H9 (cell line): ENCODE data around the gene UEVLD. TPM values are rescaled to one million over a fixed set of nuclear protein-coding genes. Genes with fewer than 3 reads are reported as not detected.

ENCODE experiments used
- DNase-seq: peaks from one replicate; pipeline ENCODE4 v3.0.0-alpha.2; 2017
- H2AFZ ChIP-seq: one replicate; pipeline ENCODE4 v1.6.1; 2013; ENCODE audit warnings: mild to moderate bottlenecking, low read length, control low read depth, moderate library complexity
- H2AK5ac ChIP-seq: 2 replicates; pipeline ENCODE4 v1.6.1; 2013; ENCODE audit warnings: low read length, control low read depth, mixed read lengths; ENCODE audit not compliant: insufficient read length
- H2BK120ac ChIP-seq: one replicate; pipeline ENCODE4 v1.6.1; 2013; ENCODE audit warnings: low read depth, mild to moderate bottlenecking, low read length, control low read depth, inconsistent platforms; ENCODE audit not compliant: poor library complexity, severe bottlenecking
- H2BK12ac ChIP-seq: 2 replicates; pipeline ENCODE4 v1.6.1; 2013; ENCODE audit warnings: low read length, control low read depth, mixed read lengths, low read depth; ENCODE audit not compliant: insufficient read length
- H2BK15ac ChIP-seq: 2 replicates; pipeline ENCODE4 v1.6.1; 2013; ENCODE audit warnings: low read depth, low read length, control low read depth
- H2BK20ac ChIP-seq: one replicate; pipeline ENCODE4 v1.6.1; 2013; ENCODE audit warnings: low read depth, mild to moderate bottlenecking, low read length, control low read depth, inconsistent platforms; ENCODE audit not compliant: poor library complexity, severe bottlenecking
- H2BK5ac ChIP-seq: 2 replicates; pipeline ENCODE4 v1.6.1; 2013; ENCODE audit warnings: low read length, control low read depth, mixed read lengths; ENCODE audit not compliant: insufficient read length
- H3K14ac ChIP-seq: 2 replicates; pipeline ENCODE4 v1.6.1; 2013; ENCODE audit warnings: low read length, control low read depth; ENCODE audit not compliant: insufficient read depth
- H3K18ac ChIP-seq: 2 replicates; pipeline ENCODE4 v1.6.1; 2013; ENCODE audit warnings: low read depth, mild to moderate bottlenecking, mixed read lengths, low read length, control low read depth; ENCODE audit not compliant: insufficient read length
- H3K23ac ChIP-seq: 2 replicates; pipeline ENCODE4 v1.6.1; 2013; ENCODE audit warnings: low read length, control low read depth, mixed read lengths, low read depth; ENCODE audit not compliant: insufficient read length
- H3K23me2 ChIP-seq: 2 replicates; pipeline ENCODE4 v1.6.1; 2013; ENCODE audit warnings: low read depth, mild to moderate bottlenecking, mixed read lengths, low read length, control low read depth; ENCODE audit not compliant: insufficient read length, poor library complexity, severe bottlenecking
- H3K27ac ChIP-seq: 2 replicates; pipeline ENCODE4 v1.5.1; 2013; ENCODE audit warnings: low read length, control low read depth, mixed read lengths, low read depth; ENCODE audit not compliant: insufficient read length
- H3K27me3 ChIP-seq: 2 replicates; pipeline ENCODE4 v1.6.1; 2013; ENCODE audit warnings: low read length, control low read depth, inconsistent platforms; ENCODE audit not compliant: insufficient read depth
- H3K4ac ChIP-seq: 2 replicates; pipeline ENCODE4 v1.6.1; 2013; ENCODE audit warnings: low read depth, mild to moderate bottlenecking, control low read depth, inconsistent platforms, low read length, moderate library complexity
- H3K4me1 ChIP-seq: 2 replicates; pipeline ENCODE4 v1.6.1; 2013; ENCODE audit warnings: low read length, control low read depth, inconsistent platforms; ENCODE audit not compliant: insufficient read depth
- H3K4me2 ChIP-seq: 2 replicates; pipeline ENCODE4 v1.6.1; 2013; ENCODE audit warnings: low read length, control low read depth, mixed read lengths; ENCODE audit not compliant: insufficient read length, insufficient read depth
- H3K56ac ChIP-seq: 2 replicates; pipeline ENCODE4 v1.6.1; 2013; ENCODE audit warnings: low read depth, mild to moderate bottlenecking, mixed read lengths, low read length, control low read depth; ENCODE audit not compliant: insufficient read length
- H3K79me1 ChIP-seq: 2 replicates; pipeline ENCODE4 v1.6.1; 2013; ENCODE audit warnings: low read depth, mild to moderate bottlenecking, moderate library complexity, low read length, control low read depth, inconsistent platforms; ENCODE audit not compliant: insufficient read depth, poor library complexity, severe bottlenecking
- H3K79me2 ChIP-seq: 2 replicates; pipeline ENCODE4 v1.6.1; 2013; ENCODE audit warnings: low read length, control low read depth, inconsistent platforms; ENCODE audit not compliant: insufficient read depth
- H3K9ac ChIP-seq: 2 replicates; pipeline ENCODE4 v1.6.1; 2013; ENCODE audit warnings: low read length, control low read depth, mixed read lengths; ENCODE audit not compliant: insufficient read length; ENCODE audit errors: extremely low read depth
- H3K9me3 ChIP-seq: one replicate; pipeline ENCODE4 v1.6.1; 2013; ENCODE audit warnings: low read depth, low read length, inconsistent platforms; ENCODE audit not compliant: control insufficient read depth
- H3T11ph ChIP-seq: one replicate; pipeline ENCODE4 v1.6.1; 2013; ENCODE audit warnings: mild to moderate bottlenecking, low read length, control low read depth, inconsistent platforms
- H4K20me1 ChIP-seq: one replicate; pipeline ENCODE4 v1.6.1; 2013; ENCODE audit not compliant: control insufficient read depth, insufficient read length, insufficient read depth
- H4K5ac ChIP-seq: 2 replicates; pipeline ENCODE4 v1.6.1; 2013; ENCODE audit warnings: low read depth, mild to moderate bottlenecking, mixed read lengths, low read length, control low read depth; ENCODE audit not compliant: insufficient read length
- H4K8ac ChIP-seq: replicated peaks from 2 replicates; pipeline ENCODE4 v1.6.1; 2013; ENCODE audit warnings: low read length, control low read depth, mixed read lengths, low read depth; ENCODE audit not compliant: insufficient read length
- H4K91ac ChIP-seq: 2 replicates; pipeline ENCODE4 v1.6.1; 2013; ENCODE audit warnings: low read depth, mild to moderate bottlenecking, moderate library complexity, mixed read lengths, low read length, control low read depth; ENCODE audit not compliant: insufficient read length
- H3K27ac Mint-ChIP-seq, 3 experiments: 2 replicates in 2 of 3; 3 replicates in 1 of 3; pipeline ENCODE4 v1.8.0; 2020 to 2021; ENCODE audit warnings: mixed read lengths in 3 of 3, mild to moderate bottlenecking in 1 of 3, moderate library complexity in 1 of 3
- H3K27me3 Mint-ChIP-seq: 2 replicates; pipeline ENCODE4 v1.8.0; 2021; ENCODE audit warnings: low read depth, mild to moderate bottlenecking, moderate library complexity, mixed read lengths
- H3K36me3 Mint-ChIP-seq, 3 experiments: 2 replicates in 2 of 3; 3 replicates in 1 of 3; pipeline ENCODE4 v1.8.0; 2020 to 2021; ENCODE audit warnings: low read depth in 3 of 3, mixed read lengths in 3 of 3; ENCODE audit not compliant: insufficient read depth in 1 of 3
- H3K4me1 Mint-ChIP-seq, 2 experiments: 2 replicates each; pipeline ENCODE4 v1.8.0; 2020; ENCODE audit warnings: mixed read lengths in 2 of 2
- H3K4me3 Mint-ChIP-seq, 2 experiments: 2 replicates in 1 of 2; 3 replicates in 1 of 2; pipeline ENCODE4 v1.8.0; 2020 to 2021; ENCODE audit warnings: mild to moderate bottlenecking in 2 of 2, mixed read lengths in 2 of 2, moderate library complexity in 1 of 2
- H3K9me3 Mint-ChIP-seq, 2 experiments: 2 replicates in 1 of 2; 3 replicates in 1 of 2; pipeline ENCODE4 v1.8.0; 2020; ENCODE audit warnings: mild to moderate bottlenecking in 2 of 2, mixed read lengths in 2 of 2, moderate library complexity in 1 of 2
- WGBS: extraction: QIAGEN DNeasy Blood & Tissue Kit; methylation state at CpG from one replicate; pipeline ENCODE4 v1.1.7; 2013; ENCODE audit warnings: missing lambda C conversion rate, low lambda C conversion rate, mixed read lengths; ENCODE audit not compliant: insufficient read length; ENCODE audit errors: extremely low coverage; 5-methylcytosine and 5-hydroxymethylcytosine counted together
- total RNA-seq: library from RNA; stranded (reverse); gene quantifications from 2 replicates; pipeline ENCODE4 v1.2.1, GENCODE V29; 2021
- TF ChIP-seq, protein P1 (sequence below): fragments of 200-600 bp; sonication (generic); conservative IDR thresholded peaks from 3 replicates; pipeline ENCODE4 v1.8.0; 2021; ENCODE audit warnings: antibody characterized with exemption, mild to moderate bottlenecking

Gene UEVLD
- total RNA-seq, 1 experiment from 2014 or later: 7.9 TPM

DNA sequence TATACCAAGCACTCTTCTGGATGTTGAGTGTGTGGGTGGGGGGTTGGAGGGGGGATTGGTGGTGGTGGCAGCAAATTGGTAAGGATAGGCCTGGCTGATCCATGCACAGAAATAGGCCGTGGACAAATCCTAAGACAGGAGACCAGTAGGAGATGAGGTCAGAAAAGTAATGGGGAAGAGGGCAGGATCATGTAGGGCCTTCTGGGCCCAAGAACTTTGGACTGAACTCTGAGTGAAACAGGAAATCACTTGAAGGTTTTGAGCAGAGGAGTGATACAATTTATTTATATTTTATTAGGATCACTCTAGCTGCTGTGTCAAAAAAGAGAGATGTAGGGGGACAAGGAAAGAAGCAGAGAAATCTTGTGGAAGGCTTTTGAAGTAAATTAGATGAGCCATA lies 90.5 kb downstream of the UEVLD start:
- no peak overlapping the region for H4K91ac ChIP-seq
- H2BK15ac ChIP-seq: no peak overlapping the region
- H3K9ac ChIP-seq: no peak overlapping the region
- no peaks in the 10 kb centered on the region for H4K20me1 ChIP-seq
- Mint-ChIP-seq H3K27ac (no peak overlapping the region), H3K4me1 (no peaks in the 10 kb centered on the region), H3K27me3 (no peaks in the 10 kb centered on the region), H3K4me3 (no peak overlapping the region), H3K9me3 (no peaks in the 10 kb centered on the region), H3K36me3 (peaks cover 17 to 61% (median 41%) of the 10 kb centered on the region in 3 experiments)
- H3K14ac ChIP-seq: no peak overlapping the region
- H3K9me3 ChIP-seq: no peaks in the 10 kb centered on the region
- H3K79me1 ChIP-seq: no peaks in the 10 kb centered on the region
- no peak overlapping the region for H2BK12ac ChIP-seq
- H3K27ac ChIP-seq: no peak overlapping the region
- TF ChIP-seq, protein P1, sequence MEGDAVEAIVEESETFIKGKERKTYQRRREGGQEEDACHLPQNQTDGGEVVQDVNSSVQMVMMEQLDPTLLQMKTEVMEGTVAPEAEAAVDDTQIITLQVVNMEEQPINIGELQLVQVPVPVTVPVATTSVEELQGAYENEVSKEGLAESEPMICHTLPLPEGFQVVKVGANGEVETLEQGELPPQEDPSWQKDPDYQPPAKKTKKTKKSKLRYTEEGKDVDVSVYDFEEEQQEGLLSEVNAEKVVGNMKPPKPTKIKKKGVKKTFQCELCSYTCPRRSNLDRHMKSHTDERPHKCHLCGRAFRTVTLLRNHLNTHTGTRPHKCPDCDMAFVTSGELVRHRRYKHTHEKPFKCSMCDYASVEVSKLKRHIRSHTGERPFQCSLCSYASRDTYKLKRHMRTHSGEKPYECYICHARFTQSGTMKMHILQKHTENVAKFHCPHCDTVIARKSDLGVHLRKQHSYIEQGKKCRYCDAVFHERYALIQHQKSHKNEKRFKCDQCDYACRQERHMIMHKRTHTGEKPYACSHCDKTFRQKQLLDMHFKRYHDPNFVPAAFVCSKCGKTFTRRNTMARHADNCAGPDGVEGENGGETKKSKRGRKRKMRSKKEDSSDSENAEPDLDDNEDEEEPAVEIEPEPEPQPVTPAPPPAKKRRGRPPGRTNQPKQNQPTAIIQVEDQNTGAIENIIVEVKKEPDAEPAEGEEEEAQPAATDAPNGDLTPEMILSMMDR: no peak
- no CpG with 5 or more reads among the region's 1 CpG for WGBS
- H2AK5ac ChIP-seq: no peak overlapping the region
- H4K5ac ChIP-seq: no peak overlapping the region
- no peak overlapping the region for H3K4me2 ChIP-seq
- H3K4me1 ChIP-seq: no peaks in the 10 kb centered on the region
- no peak overlapping the region for H4K8ac ChIP-seq
- no peak overlapping the region for H2BK120ac ChIP-seq
- no peak overlapping the region for H2BK20ac ChIP-seq
- H3T11ph ChIP-seq: no peak overlapping the region
- no peaks in the 10 kb centered on the region for H3K27me3 ChIP-seq
- no peak overlapping the region for H2BK5ac ChIP-seq
- no peak for DNase-seq
- H3K23me2 ChIP-seq: no peaks in the 10 kb centered on the region
- H3K56ac ChIP-seq: no peak overlapping the region
- no peak overlapping the region for H3K4ac ChIP-seq
- H3K18ac ChIP-seq: no peak overlapping the region
- no peaks in the 10 kb centered on the region for H3K79me2 ChIP-seq
- H2AFZ ChIP-seq: no peak overlapping the region
- H3K23ac ChIP-seq: no peak overlapping the region
